ENCODE results near the gene PHLDA2.

PHLDA2 gene

DNA sequence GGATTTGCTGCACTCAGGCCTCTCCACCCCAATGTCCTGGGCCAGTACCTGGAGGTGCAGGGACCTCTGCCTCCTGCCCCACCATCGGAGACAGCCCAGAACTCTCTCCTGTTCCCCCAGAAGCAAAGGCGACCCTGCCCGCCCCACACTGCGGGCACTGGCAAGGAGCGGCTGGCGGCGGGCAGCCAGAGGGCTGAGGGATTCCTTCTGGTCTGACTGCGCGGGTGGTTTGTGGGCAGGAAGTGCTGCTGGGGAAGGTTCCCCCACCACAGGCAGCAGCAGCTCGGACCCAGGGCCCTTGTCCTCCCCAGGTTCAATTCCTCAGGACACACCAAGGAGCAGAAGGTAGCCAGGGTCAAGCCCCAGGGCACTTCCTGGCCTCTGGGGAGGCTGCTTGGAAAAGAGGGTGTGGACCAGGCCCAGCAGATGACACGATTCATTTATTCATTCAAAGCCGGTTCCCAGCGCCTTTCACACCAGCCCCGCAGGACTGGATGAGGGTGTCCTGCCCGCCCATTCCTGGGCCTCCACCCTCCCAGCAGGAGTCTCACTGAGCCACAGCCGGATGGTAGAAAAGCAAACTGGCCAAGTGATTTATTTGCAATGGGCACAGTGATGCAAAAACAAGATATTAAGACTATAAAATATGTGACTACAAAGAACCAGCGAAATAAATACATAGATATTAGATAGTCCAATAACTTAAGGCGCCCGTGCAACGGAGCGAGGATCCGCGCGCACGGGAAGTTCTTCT is 1.2 kb downstream of the PHLDA2 start:
- no peak for DNase-seq

DNA sequence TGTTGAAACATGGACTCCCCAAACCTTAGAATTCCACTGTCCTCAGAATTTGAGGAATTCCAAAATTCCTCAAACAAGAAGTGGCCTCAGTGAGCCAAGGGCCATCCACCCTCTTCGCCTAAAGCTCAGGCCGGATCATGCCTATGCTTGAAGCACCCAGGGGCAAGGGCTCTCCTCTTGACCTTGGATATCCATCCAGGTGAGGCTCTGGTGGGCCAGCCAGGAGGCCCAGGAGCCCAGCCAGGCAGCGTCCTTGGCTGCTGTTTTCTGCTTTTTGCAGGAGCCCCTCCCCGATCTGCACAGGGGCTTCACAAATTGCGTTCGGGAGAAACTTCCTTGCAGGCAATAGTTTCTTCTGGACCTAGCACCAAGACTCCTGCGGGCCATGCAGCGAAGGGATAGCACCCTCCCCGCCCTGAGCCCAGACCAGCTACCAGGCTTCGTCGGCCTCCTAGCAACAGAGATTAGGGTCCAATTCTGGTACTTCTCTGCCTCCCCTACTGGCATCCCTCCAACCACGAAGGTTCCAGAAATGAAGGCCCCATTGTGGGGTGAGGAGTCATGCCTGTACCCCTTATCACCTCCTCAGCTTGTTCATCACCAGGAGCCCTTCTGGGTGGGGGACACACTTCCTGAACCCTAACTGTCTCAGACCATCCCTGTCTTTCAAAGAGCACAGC is 2.0 kb downstream of the PHLDA2 start:
- DNase-seq, result no peak

DNA sequence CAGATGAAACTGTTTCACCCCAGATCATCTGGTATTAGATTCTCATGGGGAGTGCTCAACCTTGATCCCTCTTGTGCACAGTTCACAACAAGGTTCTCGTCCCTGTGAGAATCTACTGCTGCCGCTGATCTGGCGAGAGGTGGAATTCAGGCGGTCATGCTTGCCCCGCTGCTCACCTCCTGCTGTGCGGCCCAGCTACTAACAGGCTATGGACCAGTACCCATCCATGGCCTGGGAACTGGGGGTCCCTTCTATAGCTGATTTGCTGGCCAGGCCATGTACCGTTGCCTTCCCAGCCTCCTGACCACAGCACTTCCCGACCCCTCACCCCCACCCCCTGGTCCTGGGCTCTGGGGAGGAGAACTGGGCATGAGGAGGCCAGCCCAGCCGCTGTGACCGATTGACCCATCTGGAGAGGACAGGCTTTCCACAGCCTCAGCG is 2.6 kb downstream of the PHLDA2 start:
- DNase-seq, result no peak

DNA sequence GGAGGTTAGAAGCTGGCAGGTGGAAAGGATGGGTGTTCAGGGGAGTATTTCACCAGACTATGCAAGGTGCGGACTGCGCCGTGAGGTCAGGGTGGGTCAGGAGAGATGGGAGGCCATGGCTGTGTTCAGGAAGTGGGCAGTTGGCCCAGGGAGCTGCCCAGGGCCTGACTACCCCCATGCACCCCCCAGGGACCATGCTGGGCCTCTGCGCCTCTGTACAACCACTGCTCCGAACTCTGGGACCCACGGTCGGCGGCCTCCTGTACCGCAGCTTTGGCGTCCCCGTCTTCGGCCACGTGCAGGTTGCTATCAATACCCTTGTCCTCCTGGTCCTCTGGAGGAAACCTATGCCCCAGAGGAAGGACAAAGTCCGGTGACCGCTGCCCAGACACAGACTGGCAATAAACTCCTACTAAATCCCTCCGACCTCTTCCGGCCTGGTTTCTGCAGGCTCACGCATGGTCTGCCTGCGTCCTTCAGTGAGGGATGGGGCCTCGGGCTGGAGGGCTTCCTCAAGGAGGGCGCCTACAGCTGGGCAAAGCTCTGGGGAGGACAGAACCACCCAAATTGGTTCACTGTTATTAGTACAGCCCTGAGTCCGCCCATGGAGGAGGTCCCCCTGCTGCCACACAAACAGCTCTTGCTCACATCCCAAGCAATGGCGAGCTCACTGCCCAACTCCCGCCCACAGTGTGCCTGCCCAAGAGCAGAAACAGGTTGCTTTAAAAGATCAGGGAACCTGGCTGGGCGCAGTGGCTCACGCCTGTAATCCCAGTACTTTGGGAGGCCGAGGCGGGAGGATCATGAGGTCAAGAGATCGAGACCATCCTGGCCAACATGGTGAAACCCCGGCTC is 4.2 kb downstream of the PHLDA2 start:
- no peak for DNase-seq

GRCh38 chr11:2924381-2924780 is 4.8 kb downstream of the PHLDA2 start:
- no peak for DNase-seq

DNA sequence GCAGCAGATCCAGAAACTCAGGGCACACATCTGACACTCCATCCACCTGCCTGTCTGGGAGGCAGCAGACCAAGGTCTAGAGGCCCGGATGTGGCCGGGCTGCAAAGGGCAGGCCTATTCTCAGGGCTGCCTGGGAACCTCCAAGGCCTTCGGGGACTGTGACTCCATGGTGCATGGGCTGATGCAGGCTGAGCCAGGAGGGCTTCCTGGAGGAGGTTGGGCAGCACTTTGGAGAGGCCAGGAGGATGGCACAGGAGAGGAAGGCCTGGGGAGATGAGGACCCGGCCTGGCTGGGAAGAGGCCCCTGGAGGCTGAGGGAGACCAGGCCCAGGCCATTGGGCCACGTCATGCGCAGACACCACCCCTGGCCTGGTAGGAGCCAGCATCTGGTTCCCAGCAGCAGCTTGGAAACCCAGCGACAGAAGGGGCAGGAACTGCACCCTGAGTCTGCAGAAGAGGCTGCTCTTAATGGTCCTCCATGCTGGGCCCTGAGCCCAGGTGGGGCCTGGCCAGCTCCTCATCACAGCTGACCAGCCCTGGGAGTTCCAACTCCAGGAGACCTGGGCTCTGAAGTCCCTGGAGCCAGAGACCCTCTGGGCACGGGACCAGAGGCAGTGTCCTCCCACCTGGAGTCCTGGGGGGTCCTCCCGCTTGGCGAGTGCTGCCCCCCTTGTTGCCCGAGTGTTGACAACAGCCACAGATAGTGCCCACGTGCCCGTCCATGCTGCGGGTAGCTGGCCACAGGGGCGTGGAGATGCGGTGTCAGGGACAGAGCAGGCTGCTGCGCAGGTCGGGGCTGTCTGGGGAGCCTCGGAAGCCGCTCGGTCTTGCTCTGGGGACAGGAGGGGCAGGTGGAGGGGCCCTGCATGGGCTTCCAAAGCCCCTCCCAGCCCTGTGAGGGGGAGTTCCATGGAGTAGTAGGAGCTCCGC is 5.5 kb downstream of the PHLDA2 start:
- DNase-seq, result no peak

DNA sequence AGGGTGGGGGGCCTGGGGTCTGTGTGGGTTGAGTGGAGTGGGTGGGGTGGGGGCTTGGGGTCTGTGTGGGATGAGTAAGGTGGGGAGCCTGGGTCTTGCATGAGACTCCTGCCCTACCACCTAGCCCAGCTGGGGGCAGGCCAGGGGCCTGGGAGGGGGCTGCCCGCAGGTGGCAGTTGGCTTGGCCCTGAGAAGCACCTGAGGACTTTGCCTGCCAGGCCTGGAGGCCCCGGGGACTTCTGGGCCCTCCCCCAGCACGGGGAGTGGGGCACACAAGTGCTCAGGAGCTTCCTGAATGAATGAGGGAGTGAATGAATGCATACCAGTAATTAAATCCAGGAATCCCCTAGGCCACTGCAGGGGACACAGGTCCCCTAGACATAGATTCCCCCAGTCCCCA is 6.6 kb downstream of the PHLDA2 start:
- DNase-seq, result no peak

- DNase-seq, result no peak
Measured at GRCh38 chr11:2921742-2922493, 7.3 kb downstream of the PHLDA2 start.

DNA sequence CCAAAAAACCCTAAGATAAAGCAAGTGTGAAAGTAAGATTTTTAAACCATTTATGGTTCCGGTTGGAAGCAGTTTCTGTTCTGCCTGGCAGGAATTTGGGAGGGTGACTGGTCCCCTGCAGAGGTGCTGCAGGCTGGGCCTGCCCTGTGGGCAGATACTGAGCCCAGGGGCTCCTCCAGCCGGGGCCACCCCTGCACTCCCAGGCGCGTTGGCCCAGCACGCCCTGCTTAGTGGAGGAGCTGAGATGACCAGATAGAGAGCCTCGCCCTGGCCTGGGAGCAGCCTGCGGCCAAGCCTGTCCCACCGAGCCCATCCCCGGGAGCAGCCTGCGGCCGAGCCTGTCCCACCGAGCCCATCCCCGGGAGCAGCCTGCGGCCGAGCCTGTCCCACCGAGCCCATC is 8.0 kb downstream of the PHLDA2 start:
- no peak for DNase-seq

- no peak for DNase-seq
Measured at GRCh38 chr11:2920343-2920742, 8.9 kb downstream of the PHLDA2 start.

GRCh38 chr11:2919837-2920236 is 9.4 kb downstream of the PHLDA2 start:
- no peak for DNase-seq

GRCh38 chr11:2919188-2919587 is 10.0 kb downstream of the PHLDA2 start:
- DNase-seq, result no peak

DNA sequence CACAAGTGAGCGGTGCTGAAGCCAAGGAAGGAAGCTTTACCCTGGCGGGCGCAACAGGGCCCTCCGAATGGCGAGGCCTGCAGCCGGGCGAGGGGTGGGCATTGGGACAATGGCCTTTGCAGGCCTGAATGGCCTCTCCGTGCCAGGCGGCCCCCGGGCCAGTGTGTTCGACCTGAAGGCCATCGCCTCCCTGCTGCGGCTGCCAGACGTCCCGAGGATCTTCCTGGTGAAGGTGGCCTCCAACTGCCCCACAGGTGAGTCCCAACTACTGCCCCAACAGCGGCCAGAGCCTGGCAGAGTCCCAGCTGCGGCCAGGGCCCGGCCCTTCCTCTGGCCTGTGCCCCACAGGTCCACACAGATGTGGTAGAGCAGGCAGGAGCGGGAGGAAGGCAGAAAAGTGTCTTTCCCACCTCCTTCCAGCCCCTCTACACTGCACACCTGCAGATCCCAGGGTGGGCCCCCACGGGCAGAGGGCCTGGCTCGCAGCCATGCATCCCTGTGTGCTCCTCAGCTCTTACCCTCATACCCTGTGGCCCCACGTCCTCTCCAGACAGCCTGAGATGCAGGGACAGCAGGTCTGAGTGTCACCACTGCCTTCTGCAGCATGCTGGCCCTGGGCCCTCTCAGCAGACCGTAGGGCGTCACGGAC is 11.3 kb downstream of the PHLDA2 start:
- no peak for DNase-seq

DNA sequence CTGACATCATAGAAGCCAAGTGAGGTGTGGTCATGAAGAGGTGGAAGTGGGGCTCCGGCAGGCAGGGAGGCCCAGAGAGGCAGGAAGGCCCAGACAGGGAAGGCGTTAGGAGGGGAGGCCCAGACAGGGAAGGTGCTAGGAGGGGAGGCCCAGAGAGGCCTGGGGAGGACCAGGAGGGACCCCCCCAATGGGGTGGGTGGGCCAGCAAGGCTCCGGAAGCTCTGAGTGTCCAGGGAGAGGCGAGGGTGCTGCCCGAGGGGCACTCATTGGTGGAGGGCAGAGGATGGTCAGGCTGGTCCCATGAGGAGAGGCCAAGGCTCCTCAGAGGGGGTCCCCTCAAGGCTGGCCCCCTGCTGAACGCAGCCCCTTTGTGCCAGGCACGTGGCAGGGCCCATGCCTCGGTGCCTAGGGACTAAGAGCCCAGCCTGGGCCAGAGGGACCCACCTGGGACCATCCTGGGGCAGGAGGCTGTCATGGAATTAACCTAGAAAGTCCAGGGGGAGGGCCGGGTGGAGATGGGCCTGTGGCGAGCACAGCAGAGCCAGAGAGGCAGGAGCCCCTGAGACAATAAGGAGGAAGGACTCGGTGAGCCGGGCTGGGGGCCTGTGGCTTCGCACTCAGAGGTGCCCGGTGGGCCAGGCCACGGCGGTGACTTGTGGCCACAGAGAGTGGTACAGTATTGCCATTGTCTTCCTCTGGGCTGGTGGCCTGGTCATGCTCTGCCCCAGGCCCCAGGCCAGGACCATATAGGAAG is 12.2 kb downstream of the PHLDA2 start:
- DNase-seq, result no peak

DNA sequence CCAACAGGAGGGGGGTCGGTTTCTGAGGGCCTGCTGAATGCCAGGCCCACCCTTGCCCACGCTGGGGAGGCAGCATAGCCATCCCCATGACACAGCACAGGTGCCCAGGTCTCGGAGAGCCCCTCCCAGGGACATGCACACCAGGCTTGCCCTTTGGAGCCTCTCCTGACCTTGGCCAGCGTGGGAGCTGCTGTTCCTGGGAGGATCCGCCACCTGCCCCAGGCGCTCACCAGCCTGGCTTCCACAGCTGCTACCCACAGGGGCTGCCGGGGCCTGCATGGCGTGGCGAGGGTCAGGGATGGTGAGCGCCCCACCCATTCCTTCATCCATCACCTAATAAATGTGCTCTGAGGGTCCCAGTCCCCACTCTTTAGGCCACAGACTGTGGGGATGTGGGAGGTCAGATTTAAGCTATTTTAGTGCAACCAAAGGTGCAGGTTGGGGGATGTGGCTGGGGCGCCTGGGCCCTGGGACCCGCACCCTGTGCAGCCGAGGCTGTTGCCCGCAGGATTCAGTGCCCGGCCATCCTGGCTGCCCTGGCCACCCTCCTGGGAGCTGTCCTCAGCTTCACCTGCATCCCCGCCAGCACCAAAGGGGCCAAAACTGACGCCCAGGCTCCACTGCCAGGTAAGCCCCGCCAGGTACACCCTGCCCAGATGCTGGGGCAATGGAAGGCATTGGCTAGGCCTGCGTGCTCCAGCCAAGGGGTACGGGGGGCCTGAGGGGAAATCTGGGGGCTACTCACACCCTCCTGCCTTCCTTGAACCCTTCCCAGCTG is 12.9 kb downstream of the PHLDA2 start:
- no peak for DNase-seq

DNA sequence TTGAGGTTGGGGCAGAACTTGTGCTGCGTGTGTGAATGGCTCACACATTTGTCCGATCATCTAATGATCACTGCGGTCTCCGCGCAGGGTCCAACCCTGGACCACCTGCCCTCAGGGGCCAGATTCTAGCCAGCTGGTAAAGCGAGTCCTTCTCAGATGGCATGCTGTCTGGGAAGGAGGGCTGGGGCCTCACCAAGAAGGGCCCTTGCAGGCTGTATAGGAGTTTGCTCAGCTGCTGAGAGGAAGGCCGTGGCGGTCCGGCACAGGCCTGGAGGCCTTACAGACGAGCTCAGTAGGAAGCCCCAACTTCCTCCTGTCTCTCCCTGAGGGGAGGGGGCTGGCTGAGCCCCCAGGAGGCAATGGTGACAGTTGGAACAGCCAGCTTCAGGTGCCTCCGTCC is 13.7 kb downstream of the PHLDA2 start:
- DNase-seq, result no peak

DNA sequence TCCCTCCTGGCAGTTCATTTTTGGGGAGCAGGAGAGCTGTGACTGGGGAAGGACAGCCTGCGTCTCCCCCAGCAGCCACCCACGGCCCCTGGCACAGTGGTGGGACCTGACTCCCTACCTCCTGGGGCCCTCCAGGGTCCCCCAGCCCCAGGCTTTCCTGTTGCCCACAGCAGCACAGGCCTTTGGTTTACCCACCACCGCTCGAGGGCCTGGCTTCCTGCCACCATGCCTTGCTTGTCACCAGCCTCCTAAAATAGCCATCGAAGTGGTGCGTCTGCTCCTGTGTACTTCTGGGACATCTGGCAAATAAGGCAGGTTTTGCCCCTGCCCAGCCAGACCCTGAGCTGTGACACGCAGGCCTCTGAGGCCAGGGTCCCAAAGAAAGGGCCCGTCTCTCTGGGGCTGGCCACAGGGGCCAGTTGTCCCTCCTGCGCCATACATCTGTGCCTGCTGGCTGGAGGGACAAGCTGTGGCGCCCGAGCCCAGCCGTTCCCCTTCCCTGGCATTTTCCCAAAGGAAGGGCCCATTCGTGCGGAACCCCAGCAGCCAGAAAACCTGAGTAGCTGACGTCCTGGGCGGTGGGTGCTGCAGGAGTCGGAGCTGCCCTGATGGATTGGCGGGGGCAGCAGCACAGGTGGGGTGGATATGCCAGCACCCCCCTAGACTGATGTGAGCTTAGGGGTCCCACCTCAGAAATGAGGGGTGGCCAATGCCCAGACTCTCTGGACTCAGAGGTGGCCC is 14.6 kb downstream of the PHLDA2 start:
- DNase-seq, result peak; percentile 31

- DNase-seq, result no peak
Measured at GRCh38 chr11:2913776-2914175, 15.4 kb downstream of the PHLDA2 start.

DNA sequence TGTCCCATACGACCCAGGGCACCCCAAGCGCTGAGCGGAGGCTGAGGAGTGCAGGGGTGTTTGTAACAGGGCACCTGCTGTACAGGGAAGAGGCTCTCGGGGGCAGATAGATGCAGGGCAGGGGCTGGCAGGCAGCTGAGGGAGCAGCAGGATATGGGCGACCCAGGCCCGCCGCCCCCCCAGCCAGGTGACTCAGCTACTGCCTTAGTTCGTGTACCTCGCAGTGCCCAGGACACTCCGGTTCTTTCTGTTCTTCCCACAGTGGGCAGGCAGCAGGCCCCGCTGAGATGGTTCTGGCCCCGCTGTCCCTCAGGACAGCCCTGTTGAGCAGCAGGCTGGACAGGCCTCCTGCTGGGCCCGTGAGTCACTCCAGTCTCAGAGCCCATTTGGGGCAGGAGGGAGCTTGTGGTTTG is 16.2 kb downstream of the PHLDA2 start:
- DNase-seq, result no peak
